Activated naive CD8-positive, alpha-beta T cell treated with anti-CD3 and anti-CD28 coated beads, Interleukin-2, amount 50 U/mL, for 24 hours (primary cell): ENCODE data around the gene MMAB.
A peak's percentile ranks its signal among the peaks of the same experiment; 100 is the strongest.

Experiments used
- ATAC-seq: fragments of 150-1000 bp; cut with Tn5 transposase; one replicate; pipeline ENCODE4 v1.10.0; 2021
- DNase-seq: peaks from one replicate; pipeline ENCODE4 v3.0.0; 2021
- H3K27ac Mint-ChIP-seq: one replicate; pipeline ENCODE4 v1.8.0; 2021; ENCODE audit warnings: mild to moderate bottlenecking, mixed read lengths
- H3K27me3 Mint-ChIP-seq: one replicate; pipeline ENCODE4 v1.8.0; 2021; ENCODE audit warnings: mixed read lengths
- H3K36me3 Mint-ChIP-seq: one replicate; pipeline ENCODE4 v1.8.0; 2021; ENCODE audit warnings: low read depth, mixed read lengths
- H3K4me1 Mint-ChIP-seq: one replicate; pipeline ENCODE4 v1.8.0; 2021; ENCODE audit warnings: mixed read lengths
- H3K4me3 Mint-ChIP-seq: one replicate; pipeline ENCODE4 v1.8.0; 2021; ENCODE audit warnings: mild to moderate bottlenecking, moderate library complexity, mixed read lengths
- H3K9me3 Mint-ChIP-seq: one replicate; pipeline ENCODE4 v1.8.0; 2021; ENCODE audit warnings: mixed read lengths

Gene MMAB

DNA sequence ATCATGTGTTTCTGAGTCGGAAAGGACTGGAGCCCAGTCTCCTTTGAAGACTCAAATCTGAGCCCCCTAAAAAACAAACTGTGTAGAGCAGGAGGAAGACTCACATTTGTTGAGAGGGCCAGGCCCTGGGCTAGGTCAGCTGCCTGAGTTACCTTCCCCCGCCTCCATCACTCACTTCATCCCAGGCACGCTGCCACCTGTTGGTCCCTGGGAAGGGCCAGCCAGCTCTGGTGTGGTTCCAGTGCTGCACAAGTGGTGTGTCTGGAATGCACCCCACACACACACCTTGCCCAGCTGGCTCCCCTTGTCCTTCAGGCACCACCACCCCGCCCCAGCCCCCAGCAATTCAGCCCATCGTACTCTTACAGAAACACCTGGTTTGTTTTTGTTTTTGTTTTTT is 9.3 kb upstream of the MMAB start:
- Mint-ChIP-seq H3K9me3 (no peaks in the 10 kb centered on the region), H3K4me3 (no peak overlapping the region), H3K27ac (no peak overlapping the region), H3K27me3 (no peaks in the 10 kb centered on the region), H3K4me1 (no peaks in the 10 kb centered on the region), H3K36me3 (peaks cover 8% of the 10 kb centered on the region)
- DNase-seq (no peak), ATAC-seq (no peak)

DNA sequence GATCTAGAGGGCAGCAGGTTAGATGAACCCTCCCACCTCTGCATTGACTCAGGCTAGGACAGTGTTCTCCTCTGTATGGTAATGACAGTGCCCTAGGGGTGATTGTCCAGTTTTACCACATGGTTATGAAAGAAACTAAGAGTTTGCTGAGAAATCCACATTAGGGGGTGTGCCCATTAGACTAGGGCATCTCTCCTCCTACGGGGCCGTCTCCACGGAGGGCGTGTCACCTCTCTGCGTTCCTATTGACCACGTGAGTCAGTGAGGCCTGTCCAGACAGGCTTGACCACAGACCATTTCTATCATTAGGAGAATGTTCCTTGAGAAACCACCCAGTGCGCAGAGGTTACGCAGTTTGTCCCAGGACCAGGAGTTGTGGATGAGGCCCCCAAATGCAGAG is 8.6 kb upstream of the MMAB start:
- DNase-seq (no peak), ATAC-seq (no peak)
- Mint-ChIP-seq H3K27ac (no peak overlapping the region), H3K9me3 (no peaks in the 10 kb centered on the region), H3K36me3 (peaks cover 10% of the 10 kb centered on the region), H3K4me1 (no peaks in the 10 kb centered on the region), H3K4me3 (no peak overlapping the region), H3K27me3 (no peaks in the 10 kb centered on the region)

DNA sequence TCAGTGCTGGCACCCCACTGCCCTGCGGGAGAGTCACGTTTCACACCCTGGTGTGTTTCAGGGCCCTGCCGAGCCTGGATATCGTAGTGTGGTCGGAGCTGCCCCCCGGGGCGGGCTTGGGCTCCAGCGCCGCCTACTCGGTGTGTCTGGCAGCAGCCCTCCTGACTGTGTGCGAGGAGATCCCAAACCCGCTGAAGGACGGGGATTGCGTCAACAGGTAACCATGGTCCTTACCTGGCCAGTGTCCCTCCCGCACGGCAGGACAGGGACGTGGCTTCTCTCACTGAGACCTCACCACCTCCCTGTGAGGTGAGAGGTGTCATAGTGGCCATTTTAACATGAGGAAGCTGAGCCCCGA is 8.0 kb upstream of the MMAB start:
- H3K4me1 Mint-ChIP-seq: no peaks in the 10 kb centered on the region
- no peak for ATAC-seq
- H3K27me3 Mint-ChIP-seq: no peaks in the 10 kb centered on the region
- no peaks in the 10 kb centered on the region for H3K9me3 Mint-ChIP-seq
- H3K36me3 Mint-ChIP-seq: peaks cover 12% of the 10 kb centered on the region
- H3K27ac Mint-ChIP-seq: no peak overlapping the region
- H3K4me3 Mint-ChIP-seq: no peak overlapping the region
- no peak for DNase-seq

GRCh38 chr12:109580684-109581333 is 7.5 kb upstream of the MMAB start:
- Mint-ChIP-seq H3K4me3 (no peak overlapping the region), H3K27me3 (no peaks in the 10 kb centered on the region), H3K27ac (no peak overlapping the region), H3K9me3 (no peaks in the 10 kb centered on the region), H3K4me1 (no peaks in the 10 kb centered on the region), H3K36me3 (peaks cover 13% of the 10 kb centered on the region)
- ATAC-seq (no peak), DNase-seq (no peak)

- Mint-ChIP-seq H3K27me3 (no peaks in the 10 kb centered on the region), H3K4me1 (no peaks in the 10 kb centered on the region), H3K9me3 (no peaks in the 10 kb centered on the region), H3K4me3 (no peak overlapping the region), H3K36me3 (peaks cover 13% of the 10 kb centered on the region), H3K27ac (no peak overlapping the region)
- DNase-seq: no peak
- ATAC-seq: no peak
Measured at GRCh38 chr12:109580272-109580671, 7.0 kb upstream of the MMAB start.

DNA sequence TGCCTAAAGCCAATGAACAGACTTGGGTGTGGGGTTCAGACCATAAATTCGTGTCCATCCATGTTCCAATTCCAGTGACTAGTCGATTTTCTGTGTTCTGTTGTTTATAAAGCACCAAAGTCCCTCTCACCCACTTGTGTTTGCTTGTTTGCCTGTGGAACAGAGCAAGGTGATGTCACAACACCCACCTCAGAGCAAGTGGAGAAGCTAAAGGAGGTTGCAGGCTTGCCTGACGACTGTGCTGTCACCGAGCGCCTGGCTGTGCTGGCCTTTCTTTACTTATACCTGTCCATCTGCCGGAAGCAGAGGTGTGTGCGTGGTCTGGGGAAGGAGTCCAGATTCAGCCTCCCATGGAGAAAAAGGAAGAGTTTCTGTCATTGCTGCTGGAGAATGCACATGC is 6.3 kb upstream of the MMAB start:
- Mint-ChIP-seq H3K36me3 (peaks cover 13% of the 10 kb centered on the region), H3K27ac (no peak overlapping the region), H3K9me3 (no peaks in the 10 kb centered on the region), H3K4me1 (peaks cover 3% of the 10 kb centered on the region), H3K4me3 (no peak overlapping the region), H3K27me3 (no peaks in the 10 kb centered on the region)
- ATAC-seq (no peak), DNase-seq (no peak)

DNA sequence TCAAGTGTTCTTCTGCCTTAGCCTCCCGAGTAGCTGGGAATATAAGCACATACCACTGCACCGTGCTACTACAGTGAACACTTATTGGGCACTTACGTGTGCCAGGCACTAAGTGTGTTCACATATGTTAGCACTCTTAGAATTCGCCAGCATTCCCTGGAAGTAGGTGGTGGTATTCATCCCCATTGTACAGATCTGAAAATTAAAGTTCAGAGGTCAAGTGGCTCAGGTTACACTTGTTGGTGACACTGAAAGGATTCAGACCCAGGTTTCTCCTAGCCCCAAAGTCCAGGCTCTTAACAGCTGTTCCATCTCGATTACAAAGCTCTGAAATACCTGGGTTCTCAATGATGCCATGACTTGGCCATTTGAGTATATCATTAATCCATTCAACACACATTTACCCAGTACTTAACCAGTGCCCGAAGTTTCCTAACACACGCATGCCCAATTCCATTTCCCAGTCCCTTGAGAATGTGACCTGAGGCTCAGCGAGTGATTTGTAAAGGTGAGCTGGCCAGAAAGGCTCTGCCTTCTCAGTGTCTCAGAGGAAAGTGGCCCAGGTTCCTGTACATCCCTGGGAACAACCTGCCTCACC is 5.1 kb upstream of the MMAB start:
- Mint-ChIP-seq H3K36me3 (peaks cover 11% of the 10 kb centered on the region), H3K27ac (no peak overlapping the region), H3K4me3 (no peak overlapping the region), H3K9me3 (no peaks in the 10 kb centered on the region), H3K4me1 (peaks cover 10% of the 10 kb centered on the region), H3K27me3 (no peaks in the 10 kb centered on the region)
- no peak for DNase-seq
- ATAC-seq: no peak

DNA sequence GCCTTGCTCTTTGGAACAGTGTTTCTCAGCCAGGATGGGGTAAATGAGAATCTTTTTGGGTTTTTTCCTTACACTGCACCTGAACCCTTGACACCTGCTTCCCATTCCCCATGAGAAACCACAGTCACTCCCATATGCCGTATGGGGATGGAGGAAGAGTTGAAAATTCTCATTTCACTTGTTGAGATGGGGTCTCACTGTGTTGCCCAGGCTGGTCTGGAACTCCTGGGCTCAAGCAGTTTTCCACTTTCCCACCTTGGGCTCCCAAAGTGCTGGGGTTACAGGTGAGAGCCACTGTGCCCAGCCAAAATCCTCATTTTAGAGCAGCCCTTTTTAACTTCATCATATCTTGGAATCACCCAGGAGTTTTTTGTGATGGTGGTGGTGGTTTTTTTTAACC is 4.0 kb upstream of the MMAB start:
- DNase-seq: no peak
- H3K27ac Mint-ChIP-seq: no peak overlapping the region
- no peak for ATAC-seq
- H3K27me3 Mint-ChIP-seq: no peaks in the 10 kb centered on the region
- no peak overlapping the region for H3K4me3 Mint-ChIP-seq
- peaks cover 11% of the 10 kb centered on the region for H3K36me3 Mint-ChIP-seq
- H3K9me3 Mint-ChIP-seq: no peaks in the 10 kb centered on the region
- H3K4me1 Mint-ChIP-seq: peaks cover 19% of the 10 kb centered on the region

- ATAC-seq (no peak), DNase-seq (no peak)
- Mint-ChIP-seq H3K27me3 (no peaks in the 10 kb centered on the region), H3K4me3 (no peak overlapping the region), H3K4me1 (peaks cover 19% of the 10 kb centered on the region), H3K27ac (no peak overlapping the region), H3K36me3 (peaks cover 11% of the 10 kb centered on the region), H3K9me3 (no peaks in the 10 kb centered on the region)
Measured at GRCh38 chr12:109575683-109576082, 2.4 kb upstream of the MMAB start.

- no peaks in the 10 kb centered on the region for H3K27me3 Mint-ChIP-seq
- H3K9me3 Mint-ChIP-seq: no peaks in the 10 kb centered on the region
- peak overlapping the region; percentile 96 for H3K27ac Mint-ChIP-seq
- H3K4me1 Mint-ChIP-seq: peaks cover 19% of the 10 kb centered on the region
- H3K4me3 Mint-ChIP-seq: peak overlapping the region; percentile 90
- ATAC-seq (no peak), DNase-seq (no peak)
- peaks cover 5% of the 10 kb centered on the region for H3K36me3 Mint-ChIP-seq
Measured at GRCh38 chr12:109573914-109574244, 575 bp upstream of the MMAB start.

- ATAC-seq (no peak), DNase-seq (no peak)
- H3K9me3 Mint-ChIP-seq: no peaks in the 10 kb centered on the region
- peaks cover 5% of the 10 kb centered on the region for H3K36me3 Mint-ChIP-seq
- peaks cover 19% of the 10 kb centered on the region for H3K4me1 Mint-ChIP-seq
- no peaks in the 10 kb centered on the region for H3K27me3 Mint-ChIP-seq
- peak overlapping the region; percentile 96 for H3K27ac Mint-ChIP-seq
- H3K4me3 Mint-ChIP-seq: peak overlapping the region; percentile 90
Measured at GRCh38 chr12:109572506-109572845, 828 bp downstream of the MMAB start.

DNA sequence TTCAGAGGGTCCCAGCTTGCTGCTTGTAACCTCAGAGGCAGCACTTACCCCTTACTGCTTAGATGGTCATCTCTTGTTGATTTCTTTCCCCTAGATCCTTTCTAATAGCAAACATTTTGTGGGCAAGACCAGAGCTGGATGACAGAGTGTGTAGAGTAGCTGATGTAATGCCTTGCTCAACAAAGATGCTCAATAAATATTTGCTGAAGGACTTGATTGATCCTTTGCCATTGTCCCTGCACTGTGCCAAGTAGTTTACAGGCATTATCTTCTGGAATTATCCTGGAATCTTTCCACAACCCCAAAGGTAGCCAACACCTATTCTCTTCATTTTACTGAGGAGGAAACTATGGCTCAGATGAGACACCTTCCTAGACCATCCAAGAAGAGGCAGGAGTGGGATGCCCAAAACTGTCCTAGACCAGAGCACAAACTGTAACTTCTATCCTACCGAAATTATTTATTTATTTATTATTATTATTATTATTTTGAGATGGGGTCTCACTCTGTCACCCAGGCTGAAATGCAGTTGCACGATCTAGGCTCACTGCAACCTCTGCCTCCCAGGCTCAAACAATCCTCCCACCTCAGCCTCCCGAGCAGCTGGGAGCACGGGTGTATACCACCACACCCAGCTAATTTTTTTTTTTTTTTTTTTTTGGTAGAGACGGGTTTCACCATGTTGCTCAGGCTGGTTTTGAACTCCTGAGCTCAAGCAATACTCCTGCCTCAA is 1.4 kb downstream of the MMAB start:
- ATAC-seq (no peak), DNase-seq (no peak)
- H3K27me3 Mint-ChIP-seq: no peaks in the 10 kb centered on the region
- peaks cover 6% of the 10 kb centered on the region for H3K36me3 Mint-ChIP-seq
- no peaks in the 10 kb centered on the region for H3K9me3 Mint-ChIP-seq
- peak overlapping the region; percentile 40 for H3K4me3 Mint-ChIP-seq
- H3K27ac Mint-ChIP-seq: no peak overlapping the region
- peaks cover 19% of the 10 kb centered on the region for H3K4me1 Mint-ChIP-seq

DNA sequence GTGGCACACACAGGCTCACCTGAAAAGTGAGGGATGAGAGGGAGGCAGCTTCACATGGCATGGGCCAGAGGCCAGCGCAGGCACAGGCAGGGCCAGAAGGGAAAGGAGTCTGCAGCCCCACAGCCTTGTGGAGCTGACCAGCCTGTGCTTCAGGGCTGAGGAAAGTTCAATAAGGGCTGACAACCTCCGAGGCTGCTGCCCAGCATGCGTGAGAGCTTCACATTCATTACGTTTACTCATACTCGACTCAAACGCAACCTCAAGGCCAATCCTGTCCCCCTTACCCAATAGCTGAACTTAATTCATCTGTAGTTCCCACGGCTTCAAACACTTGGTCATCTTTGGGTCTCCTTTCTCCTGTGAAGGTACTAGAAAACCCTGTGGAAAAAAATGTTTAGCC is 4.8 kb downstream of the MMAB start:
- H3K4me1 Mint-ChIP-seq: peaks cover 9% of the 10 kb centered on the region
- ATAC-seq: no peak
- H3K4me3 Mint-ChIP-seq: no peak overlapping the region

DNA sequence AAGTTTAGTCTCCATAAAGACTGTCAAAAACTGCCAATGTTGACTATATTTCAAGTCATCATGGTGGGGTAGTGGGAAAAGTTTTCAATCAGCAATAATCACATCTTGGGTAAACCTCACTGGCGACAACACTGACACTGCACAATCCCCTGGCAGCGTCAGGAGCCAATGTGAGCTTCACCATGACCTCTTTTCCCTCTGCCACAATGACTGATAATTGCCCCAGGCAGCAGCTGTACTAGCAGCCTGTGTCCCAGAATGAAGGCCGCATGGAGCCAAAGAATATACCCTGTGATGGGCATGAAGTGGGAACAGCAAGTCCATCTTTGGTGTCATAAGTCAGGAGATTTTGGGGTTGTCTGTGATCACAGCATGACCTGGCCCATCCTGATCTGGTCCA is 5.3 kb downstream of the MMAB start:
- H3K36me3 Mint-ChIP-seq: peaks cover 8% of the 10 kb centered on the region
- no peaks in the 10 kb centered on the region for H3K9me3 Mint-ChIP-seq
- peaks cover 7% of the 10 kb centered on the region for H3K4me1 Mint-ChIP-seq
- no peaks in the 10 kb centered on the region for H3K27me3 Mint-ChIP-seq
- H3K27ac Mint-ChIP-seq: no peak overlapping the region
- no peak overlapping the region for H3K4me3 Mint-ChIP-seq
- no peak for DNase-seq
- ATAC-seq: no peak

More for the DNA sequence above, 4.8 kb downstream of the MMAB start:
- no peak for DNase-seq
- no peaks in the 10 kb centered on the region for H3K27me3 Mint-ChIP-seq
- H3K36me3 Mint-ChIP-seq: peaks cover 8% of the 10 kb centered on the region
- H3K9me3 Mint-ChIP-seq: no peaks in the 10 kb centered on the region
- no peak overlapping the region for H3K27ac Mint-ChIP-seq

DNA sequence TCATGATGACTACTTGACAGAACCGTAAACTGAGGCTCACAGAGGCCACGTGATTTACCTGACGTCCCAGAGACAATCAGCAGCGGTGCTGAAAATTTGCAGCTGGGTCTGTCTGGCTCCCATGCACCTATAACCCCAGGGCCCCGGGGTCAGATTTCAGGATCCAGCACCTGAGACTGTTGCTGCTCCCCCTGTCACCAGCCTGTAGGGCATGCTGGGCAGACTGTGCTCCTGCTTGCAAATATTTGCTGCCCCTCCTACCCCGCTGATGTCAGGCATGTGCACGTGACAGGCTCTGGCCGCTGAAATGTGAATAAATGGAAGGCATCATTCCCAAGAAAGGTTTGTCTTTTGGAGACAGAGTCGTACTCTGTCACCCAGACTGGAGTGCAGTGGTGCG is 6.0 kb downstream of the MMAB start:
- DNase-seq: no peak
- no peak for ATAC-seq
- no peaks in the 10 kb centered on the region for H3K4me1 Mint-ChIP-seq
- H3K9me3 Mint-ChIP-seq: peaks cover 4% of the 10 kb centered on the region
- H3K27ac Mint-ChIP-seq: no peak overlapping the region
- no peak overlapping the region for H3K4me3 Mint-ChIP-seq
- H3K27me3 Mint-ChIP-seq: no peaks in the 10 kb centered on the region
- H3K36me3 Mint-ChIP-seq: peaks cover 13% of the 10 kb centered on the region
